PFSK-1 (cell line): ENCODE data around the gene DPF1.

Experiments used
- FOXP2 ChIP-seq: optimal IDR thresholded peaks from 2 replicates; pipeline ENCODE3; 2011; ENCODE audit warnings: borderline replicate concordance, control low read depth, inconsistent platforms; ENCODE audit not compliant: insufficient read depth; ENCODE audit errors: extremely low read length, extremely low read depth
- POLR2AphosphoS5 ChIP-seq: IDR thresholded peaks from 2 replicates; pipeline ENCODE4 v1.6.1; 2012; ENCODE audit warnings: low read depth, mild to moderate bottlenecking, control low read depth, low read length, moderate library complexity
- REST ChIP-seq, 2 experiments: IDR thresholded peaks; 2 replicates each; pipeline versions ENCODE4 v1.6.1 to v1.8.0; 2011 to 2012; ENCODE audit warnings: low read depth in 2 of 2, low read length in 2 of 2, control low read depth in 1 of 2, inconsistent platforms in 1 of 2, mild to moderate bottlenecking in 1 of 2, moderate library complexity in 1 of 2; ENCODE audit not compliant: insufficient read depth in 1 of 2
- SIN3A ChIP-seq: IDR thresholded peaks from 2 replicates; pipeline ENCODE4 v1.6.1; 2012; ENCODE audit warnings: mild to moderate bottlenecking, low read length, moderate library complexity, borderline replicate concordance; ENCODE audit not compliant: insufficient read depth
- TAF1 ChIP-seq: IDR thresholded peaks from 2 replicates; pipeline ENCODE4 v1.6.1; 2012; ENCODE audit warnings: low read length, control low read depth, borderline replicate concordance; ENCODE audit not compliant: insufficient read depth

- TF ChIP-seq FOXP2: no peak
- TF ChIP-seq SIN3A: no peak
- no peak for TF ChIP-seq TAF1
- no peak for TF ChIP-seq POLR2AphosphoS5
- TF ChIP-seq REST (IDR thresholded peaks at IDR 0.05; ENCODE audit: insufficient read depth in 1 of 2, low read depth in 2 of 2, low read length in 2 of 2): no peak
Measured at GRCh38 chr19:38211151-38211591, 12.9 kb downstream of the DPF1 start.
